Trophoblast cell (in vitro differentiated cells and primary cell): ENCODE measurements around the gene LSS.
"Not testable (repeated sequence)": the region's sequence is repeated elsewhere in the genome, so short reads cannot be mapped to it uniquely, and the experiment has no call there.

Experiments used
- DNase-seq, 2 donors: peaks; one replicate each; pipeline ENCODE4 v3.0.0-alpha.2; 2016
- H2AFZ ChIP-seq: 2 replicates; pipeline ENCODE4 v1.6.1; 2013; ENCODE audit warnings: low read length, moderate library complexity, mild to moderate bottlenecking; ENCODE audit not compliant: insufficient read depth, poor library complexity
- H2AK5ac ChIP-seq: 2 replicates; pipeline ENCODE4 v1.6.1; 2013; ENCODE audit warnings: mild to moderate bottlenecking, low read length
- H2BK120ac ChIP-seq: 2 replicates; pipeline ENCODE4 v1.6.1; 2013; ENCODE audit warnings: low read length, mild to moderate bottlenecking, moderate library complexity; ENCODE audit not compliant: insufficient read depth, poor library complexity
- H2BK12ac ChIP-seq: 2 replicates; pipeline ENCODE4 v1.6.1; 2013; ENCODE audit warnings: mild to moderate bottlenecking, low read length, moderate library complexity
- H2BK5ac ChIP-seq: 2 replicates; pipeline ENCODE4 v1.6.1; 2013; ENCODE audit warnings: low read length, low read depth, moderate library complexity, mild to moderate bottlenecking; ENCODE audit not compliant: poor library complexity
- H3K14ac ChIP-seq: 2 replicates; pipeline ENCODE4 v1.6.1; 2013; ENCODE audit warnings: mild to moderate bottlenecking, low read length
- H3K18ac ChIP-seq: 2 replicates; pipeline ENCODE4 v1.6.1; 2013; ENCODE audit warnings: mild to moderate bottlenecking, low read length
- H3K23ac ChIP-seq: 2 replicates; pipeline ENCODE4 v1.6.1; 2013; ENCODE audit warnings: low read length
- H3K27ac ChIP-seq: 2 replicates; pipeline ENCODE4 v1.5.1; 2013; ENCODE audit warnings: low read depth, mild to moderate bottlenecking, inconsistent platforms, low read length, moderate library complexity
- H3K27me3 ChIP-seq: 2 replicates; pipeline ENCODE4 v1.6.1; 2013; ENCODE audit warnings: inconsistent platforms, mild to moderate bottlenecking, low read length, moderate library complexity; ENCODE audit not compliant: insufficient read depth
- H3K36me3 ChIP-seq, 2 experiments: 1 replicate in 1 of 2; 2 replicates in 1 of 2; pipeline ENCODE4 v1.6.1; 2013; ENCODE audit warnings: low read length in 2 of 2, mild to moderate bottlenecking in 2 of 2, moderate library complexity in 1 of 2; ENCODE audit not compliant: insufficient read depth in 2 of 2, control insufficient read depth in 1 of 2
- H3K4ac ChIP-seq: 2 replicates; pipeline ENCODE4 v1.6.1; 2013; ENCODE audit warnings: low read depth, mild to moderate bottlenecking, low read length, moderate library complexity
- H3K4me1 ChIP-seq, 2 experiments: 1 replicate in 1 of 2; 2 replicates in 1 of 2; pipeline ENCODE4 v1.6.1; 2013; ENCODE audit warnings: low read length in 2 of 2, mild to moderate bottlenecking in 2 of 2, moderate library complexity in 1 of 2; ENCODE audit not compliant: insufficient read depth in 2 of 2, control insufficient read depth in 1 of 2
- H3K4me2 ChIP-seq: 2 replicates; pipeline ENCODE4 v1.6.1; 2013; ENCODE audit warnings: inconsistent platforms, mild to moderate bottlenecking, low read length, moderate library complexity
- H3K4me3 ChIP-seq: 2 replicates; pipeline ENCODE4 v1.5.1; 2013; ENCODE audit warnings: mild to moderate bottlenecking, low read depth, low read length, inconsistent platforms
- H3K79me1 ChIP-seq: one replicate; pipeline ENCODE4 v1.6.1; 2013; ENCODE audit warnings: low read length
- H3K79me2 ChIP-seq: 2 replicates; pipeline ENCODE4 v1.6.1; 2013; ENCODE audit warnings: low read length, mild to moderate bottlenecking; ENCODE audit not compliant: control insufficient read depth, insufficient read depth, poor library complexity
- H3K9ac ChIP-seq: 2 replicates; pipeline ENCODE4 v1.6.1; 2013; ENCODE audit warnings: mild to moderate bottlenecking, low read length
- H3K9me3 ChIP-seq: 2 replicates; pipeline ENCODE4 v1.6.1; 2013; ENCODE audit warnings: low read depth, mild to moderate bottlenecking, control low read depth, inconsistent platforms, low read length; ENCODE audit not compliant: insufficient read depth
- H4K12ac ChIP-seq: 2 replicates; pipeline ENCODE4 v1.6.1; 2013; ENCODE audit warnings: low read depth, mild to moderate bottlenecking, low read length, moderate library complexity
- H4K8ac ChIP-seq: 2 replicates; pipeline ENCODE4 v1.6.1; 2013; ENCODE audit warnings: low read depth, mild to moderate bottlenecking, low read length, moderate library complexity
- H4K91ac ChIP-seq: one replicate; pipeline ENCODE4 v1.6.1; 2013; ENCODE audit warnings: low read depth, mild to moderate bottlenecking, low read length, moderate library complexity
- WGBS: extraction: QIAGEN DNeasy Blood & Tissue Kit; methylation state at CpG from one replicate; pipeline ENCODE4 v1.1.7; 2013; ENCODE audit warnings: missing lambda C conversion rate; ENCODE audit not compliant: insufficient read length, insufficient coverage; ENCODE audit errors: extremely low coverage; 5-methylcytosine and 5-hydroxymethylcytosine counted together

LSS gene

DNA sequence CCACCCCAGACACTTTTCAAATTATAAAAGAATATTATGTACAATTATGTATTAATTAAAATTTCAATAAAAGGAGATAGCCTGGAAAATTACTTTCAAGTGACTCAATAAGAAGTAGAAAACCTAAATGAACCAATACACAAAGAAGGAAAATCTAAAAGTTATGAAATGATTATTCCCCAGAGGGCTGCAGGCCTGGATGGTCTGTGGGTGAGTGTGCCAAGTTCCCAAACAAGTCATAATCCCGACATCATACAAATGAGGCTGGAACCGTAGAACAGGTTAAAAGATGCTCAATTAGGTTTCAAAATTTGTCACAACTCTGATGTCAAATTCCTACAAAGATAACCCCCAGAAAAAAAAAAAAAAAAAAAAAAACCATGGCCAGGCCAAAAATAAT is 57.0 kb downstream of the LSS start:
- Histone ChIP-seq H3K9ac (no peak overlapping the region), H3K4ac (no peak overlapping the region), H3K79me1 (no peaks in the 10 kb centered on the region), H2AFZ (no peak overlapping the region), H4K12ac (no peak overlapping the region), H2BK5ac (no peak overlapping the region), H3K4me3 (no peak overlapping the region), H2BK12ac (no peak overlapping the region), H3K9me3 (peaks cover 5% of the 10 kb centered on the region), H3K27me3 (no peaks in the 10 kb centered on the region), H3K18ac (no peak overlapping the region), H3K79me2 (no peaks in the 10 kb centered on the region), H3K14ac (no peak overlapping the region), H3K36me3 (peaks cover 0 to 3% of the 10 kb centered on the region in 2 experiments), H3K27ac (no peak overlapping the region), H3K4me1 (no peaks in the 10 kb centered on the region), H2BK120ac (no peak overlapping the region), H4K91ac (no peak overlapping the region), H3K23ac (no peak overlapping the region), H2AK5ac (no peak overlapping the region), H3K4me2 (no peak overlapping the region), H4K8ac (no peak overlapping the region)
- no CpG with 5 or more reads among the region's 2 CpGs for WGBS
- DNase-seq = no peak

DNA sequence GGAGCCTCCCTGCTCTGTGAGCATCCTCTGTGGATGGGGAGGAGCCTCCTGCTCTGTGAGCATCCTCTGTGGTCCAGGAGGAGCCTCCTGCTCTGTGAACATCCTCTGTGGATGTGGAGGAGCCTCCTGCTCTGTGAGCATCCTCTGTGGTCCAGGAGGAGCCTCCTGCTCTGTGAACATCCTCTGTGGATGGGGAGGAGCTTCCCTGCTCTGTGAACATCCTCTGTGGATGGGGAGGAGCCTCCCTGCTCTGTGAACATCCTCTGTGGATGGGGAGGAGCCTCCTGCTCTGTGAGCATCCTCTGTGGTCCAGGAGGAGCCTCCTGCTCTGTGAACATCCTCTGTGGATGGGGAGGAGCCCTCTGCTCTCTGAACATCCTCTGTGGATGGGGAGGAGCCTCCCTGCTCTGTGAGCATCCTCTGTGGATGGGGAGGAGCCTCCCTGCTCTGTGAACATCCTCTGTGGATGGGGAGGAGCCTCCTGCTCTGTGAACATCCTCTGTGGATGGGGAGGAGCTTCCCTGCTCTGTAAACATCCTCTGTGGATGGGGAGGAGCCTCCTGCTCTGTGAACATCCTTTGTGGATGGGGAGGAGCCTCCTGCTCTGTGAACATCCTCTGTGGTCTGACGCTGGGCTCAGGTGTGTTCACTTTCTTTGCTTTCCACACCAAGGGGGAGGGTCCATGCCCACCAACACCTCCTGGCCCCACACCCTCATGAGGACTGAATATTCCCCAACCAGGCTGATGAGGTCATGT is 58.0 kb downstream of the LSS start:
- not testable (repeated sequence) for H2BK120ac ChIP-seq, DNase-seq, H2AK5ac ChIP-seq, H2AFZ ChIP-seq, H2BK12ac ChIP-seq, H2BK5ac ChIP-seq, H3K79me2 ChIP-seq, H3K27me3 ChIP-seq, H3K27ac ChIP-seq, H3K14ac ChIP-seq, H3K4me1 ChIP-seq, H3K9me3 ChIP-seq, H4K12ac ChIP-seq, H3K4ac ChIP-seq, H3K18ac ChIP-seq, H4K91ac ChIP-seq, H3K23ac ChIP-seq, H3K36me3 ChIP-seq, H3K4me3 ChIP-seq, H4K8ac ChIP-seq, H3K79me1 ChIP-seq, H3K9ac ChIP-seq, H3K4me2 ChIP-seq
- no CpG with 5 or more reads among the region's 1 CpG for WGBS

DNA sequence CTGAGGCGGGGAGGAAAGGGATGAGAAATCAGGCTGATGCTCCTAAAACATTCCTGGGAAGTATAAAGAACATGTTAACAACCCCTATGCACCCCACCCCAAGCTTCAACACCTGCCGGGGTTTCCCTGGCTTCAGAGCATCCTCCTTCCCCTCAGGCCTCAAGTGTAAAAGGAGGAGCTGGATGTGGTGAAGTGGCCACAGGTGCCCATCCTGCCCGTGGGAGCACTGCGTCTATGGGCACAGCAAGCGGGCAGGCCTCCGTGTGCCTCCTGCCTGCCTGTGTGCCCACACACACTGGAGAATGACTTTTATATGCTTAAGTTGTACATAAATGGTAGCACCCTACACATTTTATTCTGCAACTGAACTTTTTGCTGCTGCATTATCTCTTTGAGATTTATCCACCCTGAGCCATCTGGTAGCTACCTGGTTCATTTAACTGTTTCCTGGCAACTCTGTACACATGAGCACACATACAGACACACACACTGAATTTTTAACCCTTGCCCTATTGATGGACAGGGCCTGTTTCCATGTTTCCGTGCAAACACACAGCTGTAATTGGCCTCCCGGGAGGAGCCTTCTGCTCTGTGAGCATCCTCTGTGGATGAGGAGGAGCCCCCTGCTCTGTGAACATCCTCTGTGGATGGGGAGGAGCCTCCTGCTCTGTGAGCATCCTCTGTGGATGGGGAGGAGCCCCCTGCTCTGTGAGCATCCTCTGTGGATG is 59.8 kb downstream of the LSS start:
- WGBS = no CpG with 5 or more reads among the region's 8 CpGs
- H2AFZ ChIP-seq = no peak overlapping the region
- no peak overlapping the region for H2AK5ac ChIP-seq
- no peak overlapping the region for H2BK120ac ChIP-seq
- no peak overlapping the region for H3K9ac ChIP-seq
- no peaks in the 10 kb centered on the region for H3K4me1 ChIP-seq
- H4K91ac ChIP-seq = no peak overlapping the region
- no peaks in the 10 kb centered on the region for H3K79me2 ChIP-seq
- H2BK5ac ChIP-seq = no peak overlapping the region
- H3K4me3 ChIP-seq = no peak overlapping the region
- no peak overlapping the region for H3K4me2 ChIP-seq
- no peaks in the 10 kb centered on the region for H3K27me3 ChIP-seq
- no peak overlapping the region for H3K23ac ChIP-seq
- DNase-seq = no peak
- H3K9me3 ChIP-seq = peaks cover 5% of the 10 kb centered on the region
- peaks cover 0 to 3% of the 10 kb centered on the region in 2 experiments for H3K36me3 ChIP-seq
- H3K14ac ChIP-seq = no peak overlapping the region
- H4K12ac ChIP-seq = no peak overlapping the region
- no peak overlapping the region for H3K4ac ChIP-seq
- no peaks in the 10 kb centered on the region for H3K79me1 ChIP-seq
- H3K18ac ChIP-seq = no peak overlapping the region
- H3K27ac ChIP-seq = no peak overlapping the region
- no peak overlapping the region for H2BK12ac ChIP-seq
- no peak overlapping the region for H4K8ac ChIP-seq

DNA sequence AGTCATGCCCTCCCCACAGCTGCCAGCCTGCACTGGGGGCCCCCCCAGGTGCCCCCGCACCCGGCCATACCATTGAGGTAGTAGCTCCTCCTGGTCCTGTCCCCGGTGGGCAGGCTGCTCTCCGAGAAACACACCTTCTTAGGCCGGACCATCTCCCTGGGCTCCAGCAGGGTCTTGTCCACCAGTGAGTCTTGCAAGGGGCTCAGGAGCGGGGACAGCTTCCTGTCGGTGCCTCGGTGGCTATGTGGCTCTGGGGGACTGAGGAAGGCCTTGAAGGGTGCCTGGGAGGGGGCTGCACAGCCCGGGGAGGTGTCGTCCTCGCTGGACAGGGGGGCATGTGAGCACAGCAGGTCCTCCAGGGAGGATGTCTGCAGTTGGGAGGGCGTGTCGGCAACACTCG is 60.3 kb downstream of the LSS start:
- H3K4me3 ChIP-seq = no peak overlapping the region
- no peak overlapping the region for H3K4ac ChIP-seq
- no peak overlapping the region for H3K27ac ChIP-seq
- H2BK12ac ChIP-seq = no peak overlapping the region
- no peak overlapping the region for H3K18ac ChIP-seq
- H3K79me1 ChIP-seq = no peaks in the 10 kb centered on the region
- H4K91ac ChIP-seq = no peak overlapping the region
- H3K9me3 ChIP-seq = peaks cover 3% of the 10 kb centered on the region
- H2AK5ac ChIP-seq = no peak overlapping the region
- no peaks in the 10 kb centered on the region for H3K27me3 ChIP-seq
- no peaks in the 10 kb centered on the region for H3K4me1 ChIP-seq
- no peak overlapping the region for H2AFZ ChIP-seq
- no peaks in the 10 kb centered on the region for H3K79me2 ChIP-seq
- no peak overlapping the region for H3K14ac ChIP-seq
- peaks cover 0 to 3% of the 10 kb centered on the region in 2 experiments for H3K36me3 ChIP-seq
- H3K4me2 ChIP-seq = no peak overlapping the region
- no peak overlapping the region for H2BK120ac ChIP-seq
- H4K12ac ChIP-seq = no peak overlapping the region
- WGBS = no CpG with 5 or more reads among the region's 14 CpGs
- no peak overlapping the region for H3K9ac ChIP-seq
- no peak for DNase-seq
- no peak overlapping the region for H2BK5ac ChIP-seq
- no peak overlapping the region for H4K8ac ChIP-seq
- H3K23ac ChIP-seq = no peak overlapping the region
